GM06990 (cell line): ENCODE measurements around the gene JAKMIP3.

Experiments used
- DNase-seq: peaks from one replicate; pipeline ENCODE4 v3.0.0-alpha.2; 2011; ENCODE audit not compliant: insufficient read length; ENCODE audit errors: extremely low read depth
- H3K27me3 ChIP-seq: replicated peaks from 2 replicates; pipeline ENCODE4 v1.6.0; 2011; ENCODE audit warnings: low read length; ENCODE audit not compliant: control insufficient read depth, insufficient read depth
- H3K36me3 ChIP-seq: 2 replicates; pipeline ENCODE4 v1.5.1; 2011; ENCODE audit warnings: low read length; ENCODE audit not compliant: control insufficient read depth, insufficient read depth
- H3K4me3 ChIP-seq: replicated peaks from 2 replicates; pipeline ENCODE4 v1.5.1; 2011; ENCODE audit warnings: low read depth, mild to moderate bottlenecking, control low read depth, low read length
- TF ChIP-seq, protein P1 (sequence below): IDR thresholded peaks from 2 replicates; pipeline ENCODE4 v1.5.1; 2011; ENCODE audit warnings: low read length, control low read depth, mild to moderate bottlenecking, inconsistent platforms; ENCODE audit not compliant: insufficient read depth, poor library complexity, severe bottlenecking

Gene JAKMIP3

GRCh38 chr10:132068431-132069121 is 2.8 kb downstream of the JAKMIP3 start:
- TF ChIP-seq, protein P1, sequence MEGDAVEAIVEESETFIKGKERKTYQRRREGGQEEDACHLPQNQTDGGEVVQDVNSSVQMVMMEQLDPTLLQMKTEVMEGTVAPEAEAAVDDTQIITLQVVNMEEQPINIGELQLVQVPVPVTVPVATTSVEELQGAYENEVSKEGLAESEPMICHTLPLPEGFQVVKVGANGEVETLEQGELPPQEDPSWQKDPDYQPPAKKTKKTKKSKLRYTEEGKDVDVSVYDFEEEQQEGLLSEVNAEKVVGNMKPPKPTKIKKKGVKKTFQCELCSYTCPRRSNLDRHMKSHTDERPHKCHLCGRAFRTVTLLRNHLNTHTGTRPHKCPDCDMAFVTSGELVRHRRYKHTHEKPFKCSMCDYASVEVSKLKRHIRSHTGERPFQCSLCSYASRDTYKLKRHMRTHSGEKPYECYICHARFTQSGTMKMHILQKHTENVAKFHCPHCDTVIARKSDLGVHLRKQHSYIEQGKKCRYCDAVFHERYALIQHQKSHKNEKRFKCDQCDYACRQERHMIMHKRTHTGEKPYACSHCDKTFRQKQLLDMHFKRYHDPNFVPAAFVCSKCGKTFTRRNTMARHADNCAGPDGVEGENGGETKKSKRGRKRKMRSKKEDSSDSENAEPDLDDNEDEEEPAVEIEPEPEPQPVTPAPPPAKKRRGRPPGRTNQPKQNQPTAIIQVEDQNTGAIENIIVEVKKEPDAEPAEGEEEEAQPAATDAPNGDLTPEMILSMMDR = no peak
- no peaks in the 10 kb centered on the region for H3K27me3 ChIP-seq
- H3K4me3 ChIP-seq = no peak overlapping the region
- H3K36me3 ChIP-seq = no peaks in the 10 kb centered on the region
- no peak for DNase-seq

DNA sequence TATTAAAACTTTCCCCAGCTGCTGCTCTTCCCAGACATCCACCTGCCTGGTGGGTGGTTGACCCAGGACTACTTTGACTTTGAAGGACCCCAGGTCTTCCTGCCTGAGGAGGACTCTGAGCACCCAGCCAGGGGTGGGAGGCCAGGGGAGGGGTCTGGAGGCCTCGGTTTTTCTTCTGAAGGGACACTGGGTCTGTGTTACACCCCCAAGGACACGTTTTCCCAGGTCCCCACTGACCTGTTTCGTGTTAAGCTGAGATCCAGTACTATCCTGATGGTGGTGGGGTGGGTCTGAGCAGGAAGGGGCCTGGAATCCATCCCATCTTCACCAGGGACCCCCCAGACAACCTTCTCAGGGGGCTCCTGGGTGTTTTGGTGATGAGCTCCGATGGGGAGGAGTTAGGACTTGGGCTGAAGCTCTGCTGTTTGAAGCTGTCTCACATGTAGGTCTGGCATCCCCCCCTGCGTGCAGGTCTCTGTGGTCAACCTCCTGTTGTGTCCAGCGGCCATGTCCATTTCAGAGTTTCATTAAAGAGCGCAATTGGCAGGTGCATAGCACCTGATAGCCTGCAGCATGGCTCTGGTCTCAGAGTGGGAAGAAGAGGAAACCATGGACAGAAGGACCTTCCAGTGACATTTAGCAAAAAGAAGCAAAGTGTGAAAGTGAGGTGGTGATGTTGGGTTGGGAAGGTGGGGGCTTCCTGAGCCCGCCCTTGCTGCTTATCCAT is 3.5 kb downstream of the JAKMIP3 start:
- Histone ChIP-seq H3K36me3 (no peaks in the 10 kb centered on the region), H3K4me3 (no peak overlapping the region), H3K27me3 (no peaks in the 10 kb centered on the region)
- TF ChIP-seq, protein P1 = no peak
- DNase-seq = no peak

DNA sequence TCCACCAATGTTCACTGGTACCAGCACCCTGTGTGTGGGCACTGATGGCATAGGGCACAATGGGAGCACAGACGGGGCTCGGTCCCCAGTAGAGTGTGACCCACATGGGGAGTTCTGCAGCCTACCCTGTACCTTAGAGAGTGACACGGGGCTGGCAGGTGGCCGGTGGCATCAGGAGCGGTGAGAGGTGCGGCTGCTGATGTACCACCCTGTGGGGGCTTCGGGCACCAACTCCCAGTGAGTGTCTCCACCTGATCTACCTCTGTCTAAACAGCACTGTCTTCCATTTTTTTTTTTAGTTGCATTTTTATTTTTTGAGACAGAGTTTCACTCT is 4.1 kb downstream of the JAKMIP3 start:
- TF ChIP-seq, protein P1 = no peak
- Histone ChIP-seq H3K36me3 (no peaks in the 10 kb centered on the region), H3K27me3 (no peaks in the 10 kb centered on the region), H3K4me3 (no peak overlapping the region)
- DNase-seq = no peak

DNA sequence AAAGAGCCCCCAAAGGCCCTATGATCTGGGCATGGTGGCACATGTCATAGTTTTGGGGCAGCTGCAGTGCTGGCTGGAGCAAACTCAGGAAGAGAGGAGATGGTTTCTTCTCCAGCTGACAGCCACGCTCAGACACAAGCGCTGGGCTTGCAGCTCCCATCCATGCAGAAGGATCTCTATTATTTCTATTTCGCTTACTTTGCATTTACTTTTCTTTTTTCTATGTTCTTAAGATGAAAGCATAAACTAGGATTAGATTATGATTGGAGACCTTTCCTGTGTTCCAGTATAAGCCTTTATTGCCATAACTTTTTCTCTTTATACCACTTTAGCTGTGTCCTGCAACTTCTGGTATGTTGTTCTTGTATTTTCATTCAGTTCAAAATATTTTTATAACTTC is 5.0 kb downstream of the JAKMIP3 start:
- H3K4me3 ChIP-seq = no peak overlapping the region

GRCh38 chr10:132071667-132072066 is 5.9 kb downstream of the JAKMIP3 start:
- no peak for DNase-seq
- Histone ChIP-seq H3K27me3 (no peaks in the 10 kb centered on the region), H3K4me3 (no peak overlapping the region), H3K36me3 (no peaks in the 10 kb centered on the region)
- TF ChIP-seq, protein P1 = no peak

More for the DNA sequence above, 5.0 kb downstream of the JAKMIP3 start:
- TF ChIP-seq, protein P1 = no peak
- no peak for DNase-seq
- Histone ChIP-seq H3K27me3 (no peaks in the 10 kb centered on the region), H3K36me3 (no peaks in the 10 kb centered on the region)
